Stomach (tissue), 9 donors: ENCODE measurements around the gene SYF2. TPM values are rescaled to one million over a fixed set of nuclear protein-coding genes. Genes with fewer than 3 reads are reported as not detected.
"Not testable (repeated sequence)": the region's sequence is repeated elsewhere in the genome, so short reads cannot be mapped to it uniquely, and the experiment has no call there.

Experiments used
- DNase-seq, 2 donors: peaks; one replicate each; pipeline versions ENCODE4 v3.0.0 to v3.0.0-alpha.2; 2013 to 2019
- H3K27ac ChIP-seq, 5 donors: fragments of 200-600 bp in 4 of 5; sonication (generic) in 4 of 5; one replicate each; pipeline ENCODE4 v1.5.1; 2013 to 2019; ENCODE audit warnings: mild to moderate bottlenecking in 1 of 5, moderate library complexity in 1 of 5
- H3K27me3 ChIP-seq, 3 donors: fragments of 200-600 bp; sonication (generic); one replicate each; pipeline ENCODE4 v1.5.1; 2017 to 2019; ENCODE audit warnings: mixed run types in 1 of 3
- H3K36me3 ChIP-seq, 4 donors: fragments of 200-600 bp; sonication (generic); 1 replicate in 3 of 4; 2 replicates in 1 of 4; pipeline ENCODE4 v1.5.1; 2016 to 2019
- H3K4me1 ChIP-seq, 4 donors: fragments of 200-600 bp; sonication (generic); one replicate each; pipeline ENCODE4 v1.5.1; 2016 to 2019
- H3K4me3 ChIP-seq, 4 donors: fragments of 200-600 bp; sonication (generic) in 3 of 4; one replicate each; pipeline ENCODE4 v1.5.1; 2016 to 2019; ENCODE audit warnings: mild to moderate bottlenecking in 1 of 4
- H3K9me3 ChIP-seq, 4 donors: fragments of 200-600 bp; sonication (generic); one replicate each; pipeline ENCODE4 v1.5.1; 2016 to 2019
- EP300 ChIP-seq: sonication (generic); formaldehyde crosslinking; IDR thresholded peaks from one replicate; pipeline ENCODE4 v1.6.1; 2017; ENCODE audit warnings: antibody characterized with exemption
- POLR2A ChIP-seq, 4 donors: fragments of 450-650 bp; IDR thresholded peaks; one replicate each; pipeline ENCODE4 v1.6.1; 2016; ENCODE audit warnings: antibody characterized with exemption in 4 of 4, control low read depth in 2 of 4, mild to moderate bottlenecking in 1 of 4, moderate library complexity in 1 of 4
- POLR2AphosphoS5 ChIP-seq, 3 donors: sonication (generic); formaldehyde crosslinking; IDR thresholded peaks; one replicate each; pipeline ENCODE4 v1.6.1; 2016; ENCODE audit warnings: antibody characterized with exemption in 3 of 3
- WGBS, 5 donors: extraction: QIAGEN DNeasy Blood & Tissue Kit in 3 of 5; methylation state at CpG; one replicate each; pipeline versions ENCODE4 v1.1.5 to v1.1.7; 2013 to 2018; 5-methylcytosine and 5-hydroxymethylcytosine counted together
- intact Hi-C: fragments of 100-400 bp; cut with DNase I; formaldehyde crosslinking; loops from one replicate; pipeline ENCODE4 v1.15.1; 2023; ENCODE audit warnings: low total_unique reads
- polyA plus RNA-seq, 3 donors: library from polyadenylated mRNA; stranded (reverse); fragments of 200-250 nt; gene quantifications; one replicate each; pipeline ENCODE4 v1.2.3, GENCODE V29; 2013
- total RNA-seq, 5 donors: library from RNA; depleted of rRNA; stranded (reverse); fragments of >200 nt; gene quantifications; one replicate each; pipeline versions ENCODE4 v1.1.0 to v1.2.3, GENCODE V29; 2014 to 2016
- TF ChIP-seq, protein P1 (sequence below), 7 experiments: fragments of 450-650 bp in 4 of 7; fragments of 200-600 bp in 3 of 7; sonication (generic) in 3 of 7; IDR thresholded peaks; one replicate each; pipeline ENCODE4 v1.5.1; 2016 to 2019; ENCODE audit warnings: antibody characterized with exemption in 7 of 7, control low read depth in 2 of 7, mild to moderate bottlenecking in 1 of 7
- donor health status: healthy with polysubstance abuse.
- donor health status: Bipolar disorder and iron deficiency.
- donor health status: healthy.

The SYF2 gene
- total and polyA plus RNA-seq, 8 donors = 17.9 to 146 (median 54.9) TPM

DNA sequence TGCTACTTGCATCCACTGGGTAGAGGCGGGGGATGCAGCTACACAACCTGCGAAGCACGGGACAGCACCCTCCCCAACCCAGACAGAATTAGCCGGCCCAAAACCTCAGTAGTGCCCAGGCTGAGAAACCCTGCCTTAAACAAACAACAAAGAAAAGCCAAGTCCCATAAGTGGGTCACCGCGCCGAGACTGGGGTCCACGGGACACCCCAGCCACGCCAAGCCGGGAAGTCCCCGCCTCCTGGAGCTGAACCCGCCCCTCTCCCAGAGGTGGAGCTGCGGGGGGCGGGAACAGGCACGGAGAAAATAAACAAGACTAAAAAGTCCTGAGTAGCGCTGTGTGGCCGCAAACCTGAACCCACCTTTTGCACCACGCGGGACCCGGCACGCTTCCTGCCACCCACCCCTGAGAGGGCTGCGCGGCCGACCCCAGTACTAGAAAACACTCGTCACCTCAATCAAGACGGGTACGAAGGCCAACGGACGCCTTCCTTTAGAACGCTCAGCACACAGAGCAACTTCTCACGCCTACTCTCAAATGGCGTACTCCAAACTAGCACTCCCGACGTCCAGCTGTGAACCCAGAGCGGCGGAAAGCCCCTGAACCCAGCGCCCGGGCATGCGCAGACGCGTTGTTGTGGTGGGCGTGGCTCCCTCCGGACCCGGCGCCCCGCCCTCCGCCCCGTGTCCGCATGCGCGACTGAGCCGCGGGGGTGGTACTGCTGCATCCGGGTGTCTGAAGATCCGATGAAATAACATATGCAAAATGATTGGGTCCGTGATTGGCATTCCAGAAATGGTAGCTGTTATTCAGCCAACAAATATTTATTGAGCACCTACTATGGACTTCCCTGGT is 35.2 kb upstream of the SYF2 start:
- TF ChIP-seq POLR2AphosphoS5 (IDR thresholded peaks at IDR 0.05) = peak in 2 of 3 donors; percentile 36 to 88

GRCh38 chr1:25266554-25267287 is 34.4 kb upstream of the SYF2 start:
- H3K4me3 ChIP-seq = peak overlapping the region; percentile 50 to 62 (median 57)
- H3K27me3 ChIP-seq, H3K9me3 ChIP-seq, intact Hi-C loops, H3K36me3 ChIP-seq: not testable (repeated sequence)
- WGBS, 5 donors = 0 to 2% (median 1%) methylated on average over 4 to 20 of the region's 45 CpGs
- peak overlapping the region in 2 of 5 donors; percentile 81 to 87 for H3K27ac ChIP-seq
- H3K4me1 ChIP-seq = peaks cover 0 to 15% (median 6%) of the 10 kb centered on the region in 4 donors
- peak in 1 of 2 donors; percentile 18 for DNase-seq

More for the DNA sequence above, 35.2 kb upstream of the SYF2 start:
- H3K27me3 ChIP-seq, H3K36me3 ChIP-seq, H3K9me3 ChIP-seq, intact Hi-C loops: not testable (repeated sequence)
- peak; percentile 79 to 94 for DNase-seq
- H3K4me3 ChIP-seq = peak overlapping the region; percentile 50 to 62 (median 57)
- H3K27ac ChIP-seq = peak overlapping the region; percentile 71 to 99 (median 87)
- peaks cover 0 to 15% (median 6%) of the 10 kb centered on the region in 4 donors for H3K4me1 ChIP-seq
- WGBS, 5 donors = 0 to 4% (median 1%) methylated on average over 3 to 38 of the region's 56 CpGs

DNA sequence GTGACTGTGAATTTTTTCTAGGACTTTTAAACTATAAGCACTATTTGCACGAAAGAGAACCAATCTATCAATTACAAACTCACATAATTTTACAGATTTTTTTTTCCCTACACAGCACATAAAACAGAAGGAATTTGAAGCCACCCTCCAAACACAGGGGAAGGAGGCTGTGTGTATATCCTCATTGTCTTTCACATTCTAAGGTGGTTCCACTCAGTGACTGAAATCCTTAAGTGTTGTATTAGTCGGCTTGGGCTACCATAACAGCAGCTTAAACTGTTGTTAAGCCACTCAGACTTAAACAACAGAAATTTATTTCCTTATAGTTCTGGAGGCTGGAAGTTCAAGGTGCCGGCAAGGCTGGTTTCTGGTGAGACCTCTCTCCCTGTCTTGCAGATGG is 28.0 kb upstream of the SYF2 start:
- intact Hi-C loops, DNase-seq, H3K36me3 ChIP-seq, H3K4me1 ChIP-seq, H3K27ac ChIP-seq, H3K27me3 ChIP-seq, H3K4me3 ChIP-seq, H3K9me3 ChIP-seq: not testable (repeated sequence)
- WGBS, 5 donors = 83 to 89% (median 88%) methylated on average over 3 of the region's 3 CpGs

DNA sequence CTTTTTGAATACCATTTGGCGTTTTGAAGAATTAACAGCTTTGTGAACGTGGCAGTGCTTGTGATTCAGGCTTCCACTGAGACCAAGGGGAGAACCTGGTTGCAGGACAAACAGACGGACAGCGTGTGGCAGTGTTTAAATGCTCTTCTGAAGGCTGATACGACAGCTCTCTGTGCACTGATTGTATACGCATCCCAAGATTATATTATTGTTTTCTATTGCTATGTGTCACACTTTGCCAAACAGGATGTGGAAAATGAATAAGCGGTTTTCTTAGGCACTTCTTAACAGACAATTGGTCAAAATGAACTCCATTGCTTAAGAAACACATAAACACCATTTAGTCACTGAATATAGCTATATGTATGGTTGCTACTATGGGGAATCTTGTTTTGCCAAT is 27.5 kb upstream of the SYF2 start:
- DNase-seq, intact Hi-C loops, H3K4me3 ChIP-seq, H3K27ac ChIP-seq, H3K4me1 ChIP-seq, H3K9me3 ChIP-seq, H3K27me3 ChIP-seq, H3K36me3 ChIP-seq: not testable (repeated sequence)
- 56 to 72% (median 65%) methylated on average over 7 of the region's 7 CpGs for WGBS, 5 donors

DNA sequence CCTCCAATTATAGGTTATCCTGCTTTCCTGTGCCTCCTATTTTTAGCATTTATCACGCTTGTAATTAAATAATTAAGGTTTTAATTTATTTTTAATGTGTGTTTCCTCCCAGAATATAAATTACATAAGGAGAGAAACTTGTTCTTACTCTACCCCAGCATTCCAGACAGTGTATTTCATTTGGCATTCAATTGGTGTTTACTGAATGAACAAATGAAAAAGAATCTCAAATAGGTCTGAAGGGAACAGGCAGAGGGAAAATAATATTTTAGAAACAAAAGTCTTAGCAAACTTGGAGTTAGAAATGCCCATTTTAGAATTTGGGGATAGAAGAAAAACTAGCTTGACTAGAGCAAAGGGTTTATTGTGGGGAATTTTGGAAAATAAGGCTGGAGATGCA is 24.9 kb upstream of the SYF2 start:
- no peak overlapping the region for H3K4me3 ChIP-seq
- H3K36me3 ChIP-seq = no peaks in the 10 kb centered on the region
- peaks cover 0 to 8% (median 0%) of the 10 kb centered on the region in 4 donors for H3K4me1 ChIP-seq
- TF ChIP-seq, protein P1, sequence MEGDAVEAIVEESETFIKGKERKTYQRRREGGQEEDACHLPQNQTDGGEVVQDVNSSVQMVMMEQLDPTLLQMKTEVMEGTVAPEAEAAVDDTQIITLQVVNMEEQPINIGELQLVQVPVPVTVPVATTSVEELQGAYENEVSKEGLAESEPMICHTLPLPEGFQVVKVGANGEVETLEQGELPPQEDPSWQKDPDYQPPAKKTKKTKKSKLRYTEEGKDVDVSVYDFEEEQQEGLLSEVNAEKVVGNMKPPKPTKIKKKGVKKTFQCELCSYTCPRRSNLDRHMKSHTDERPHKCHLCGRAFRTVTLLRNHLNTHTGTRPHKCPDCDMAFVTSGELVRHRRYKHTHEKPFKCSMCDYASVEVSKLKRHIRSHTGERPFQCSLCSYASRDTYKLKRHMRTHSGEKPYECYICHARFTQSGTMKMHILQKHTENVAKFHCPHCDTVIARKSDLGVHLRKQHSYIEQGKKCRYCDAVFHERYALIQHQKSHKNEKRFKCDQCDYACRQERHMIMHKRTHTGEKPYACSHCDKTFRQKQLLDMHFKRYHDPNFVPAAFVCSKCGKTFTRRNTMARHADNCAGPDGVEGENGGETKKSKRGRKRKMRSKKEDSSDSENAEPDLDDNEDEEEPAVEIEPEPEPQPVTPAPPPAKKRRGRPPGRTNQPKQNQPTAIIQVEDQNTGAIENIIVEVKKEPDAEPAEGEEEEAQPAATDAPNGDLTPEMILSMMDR (IDR thresholded peaks at IDR 0.05) = no peak
- WGBS, 5 donors = 70 to 81% (median 73%) methylated on average over 1 of the region's 1 CpG
- H3K27me3 ChIP-seq = no peaks in the 10 kb centered on the region
- no peaks in the 10 kb centered on the region for H3K9me3 ChIP-seq
- no peak for DNase-seq
- intact Hi-C loops = no loop called here
- H3K27ac ChIP-seq = no peak overlapping the region

- Histone ChIP-seq H3K27me3 (no peaks in the 10 kb centered on the region), H3K4me3 (no peak overlapping the region), H3K4me1 (peaks cover 0 to 8% (median 0%) of the 10 kb centered on the region in 4 donors), H3K27ac (no peak overlapping the region), H3K36me3 (no peaks in the 10 kb centered on the region), H3K9me3 (no peaks in the 10 kb centered on the region)
- no peak for DNase-seq
- WGBS, 5 donors = 93 to 96% (median 94%) methylated on average over 5 of the region's 5 CpGs
- intact Hi-C loops = no loop called here
- TF ChIP-seq EP300 (no peak), POLR2AphosphoS5 (IDR thresholded peaks at IDR 0.05) (no peak), POLR2A (IDR thresholded peaks at IDR 0.05) (no peak)
- TF ChIP-seq, protein P1 (IDR thresholded peaks at IDR 0.05) = no peak
These were observed 24.3 kb upstream of the SYF2 start for GRCh38 chr1:25256578-25256965.
